Endodermal cell (in vitro differentiated cells): ENCODE data around the gene RCOR1. TPM values are rescaled to one million over a fixed set of nuclear protein-coding genes. Genes with fewer than 3 reads are reported as not detected.

Source experiments
- DNase-seq: peaks from one replicate; pipeline ENCODE4 v3.0.0-alpha.2; 2017
- H3K27ac ChIP-seq: 2 replicates; pipeline ENCODE4 v1.5.1; 2013; ENCODE audit warnings: mild to moderate bottlenecking, low read depth, low read length, moderate library complexity
- H3K27me3 ChIP-seq: 2 replicates; pipeline ENCODE4 v1.6.1; 2013; ENCODE audit warnings: mild to moderate bottlenecking, low read length, moderate library complexity; ENCODE audit not compliant: insufficient read depth, control insufficient read depth, poor library complexity, severe bottlenecking
- H3K36me3 ChIP-seq: 2 replicates; pipeline ENCODE4 v1.7.0; 2013; ENCODE audit warnings: mild to moderate bottlenecking, low read length, moderate library complexity; ENCODE audit not compliant: control insufficient read depth, insufficient read depth
- H3K4me1 ChIP-seq: one replicate; pipeline ENCODE4 v1.7.0; 2013; ENCODE audit warnings: low read length; ENCODE audit not compliant: control insufficient read depth, insufficient read depth
- H3K4me3 ChIP-seq: 2 replicates; pipeline ENCODE4 v1.5.1; 2013; ENCODE audit warnings: mild to moderate bottlenecking, low read length, moderate library complexity
- H3K9ac ChIP-seq: 2 replicates; pipeline ENCODE4 v1.6.1; 2013; ENCODE audit warnings: mild to moderate bottlenecking, low read length, moderate library complexity; ENCODE audit not compliant: poor library complexity, severe bottlenecking; ENCODE audit errors: extremely low read depth
- H3K9me3 ChIP-seq: 2 replicates; pipeline ENCODE4 v1.6.1; 2013; ENCODE audit warnings: mild to moderate bottlenecking, low read length, moderate library complexity; ENCODE audit not compliant: control insufficient read depth
- H3K27ac Mint-ChIP-seq: 2 replicates; pipeline ENCODE4 v1.8.0; 2020; ENCODE audit warnings: mixed read lengths
- H3K27me3 Mint-ChIP-seq: 2 replicates; pipeline ENCODE4 v1.8.0; 2021; ENCODE audit warnings: mild to moderate bottlenecking, mixed read lengths; ENCODE audit not compliant: insufficient read depth
- H3K36me3 Mint-ChIP-seq: 2 replicates; pipeline ENCODE4 v1.8.0; 2020; ENCODE audit warnings: low read depth, mixed read lengths
- H3K4me1 Mint-ChIP-seq: 2 replicates; pipeline ENCODE4 v1.8.0; 2020; ENCODE audit warnings: mixed read lengths
- H3K4me3 Mint-ChIP-seq: 2 replicates; pipeline ENCODE4 v1.8.0; 2020; ENCODE audit warnings: mild to moderate bottlenecking, moderate library complexity, mixed read lengths
- H3K9me3 Mint-ChIP-seq: 2 replicates; pipeline ENCODE4 v1.8.0; 2020; ENCODE audit warnings: mild to moderate bottlenecking, mixed read lengths
- WGBS, 2 experiments: methylation state at CpG; one replicate each; pipeline versions ENCODE4 v1.1.5 to v1.1.7; 2013; ENCODE audit warnings: missing lambda C conversion rate in 2 of 2, mixed read lengths in 1 of 2; ENCODE audit not compliant: insufficient coverage in 1 of 2, insufficient read length in 1 of 2; 5-methylcytosine and 5-hydroxymethylcytosine counted together
- total RNA-seq, 2 donors: library from RNA; stranded (reverse); fragmentation: NEBNext Ultra II Directional in 1 of 2; extraction: Animal tissue kit (Norgen Biotek cat#: 25700) in 1 of 2; gene quantifications; 2 replicates in 1 of 2; 3 replicates in 1 of 2; pipeline ENCODE4 v1.2.1, GENCODE V29; 2021
- TF ChIP-seq, protein P1 (sequence below): fragments of 200-600 bp; sonication (generic); conservative IDR thresholded peaks from 2 replicates; pipeline ENCODE4 v1.5.0; 2021; ENCODE audit warnings: antibody characterized with exemption, mild to moderate bottlenecking

Gene RCOR1
- total RNA-seq, 2 donors from 2014 or later, result 30.3 to 31.5 TPM

DNA sequence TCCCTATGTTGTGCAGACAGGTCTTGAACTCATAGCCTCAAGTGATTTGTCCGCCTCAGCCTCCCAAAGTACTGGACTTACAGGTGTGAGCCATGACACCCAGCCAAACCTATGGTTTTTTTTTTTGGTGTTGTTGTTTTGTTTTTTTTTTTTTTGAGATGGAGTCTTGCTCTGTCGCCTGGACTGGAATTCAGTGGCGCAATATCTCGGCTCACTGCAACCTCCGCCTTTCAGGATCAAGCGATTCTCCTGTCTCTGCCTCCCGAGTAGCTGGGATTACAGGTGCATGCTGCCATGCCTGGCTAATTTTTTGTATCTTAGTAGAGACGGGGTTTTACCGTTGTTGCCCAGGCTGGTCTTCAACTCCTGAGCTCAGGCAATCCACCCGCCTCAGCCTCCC, 11.3 kb upstream of the RCOR1 start:
- Histone ChIP-seq H3K36me3 (no peaks in the 10 kb centered on the region), H3K9me3 (no peaks in the 10 kb centered on the region), H3K27me3 (no peaks in the 10 kb centered on the region), H3K4me1 (peaks cover 7% of the 10 kb centered on the region), H3K27ac (no peak overlapping the region), H3K4me3 (no peak overlapping the region), H3K9ac (no peak overlapping the region)
- peaks cover 17% of the 10 kb centered on the region for H3K4me1 Mint-ChIP-seq
- TF ChIP-seq, protein P1, sequence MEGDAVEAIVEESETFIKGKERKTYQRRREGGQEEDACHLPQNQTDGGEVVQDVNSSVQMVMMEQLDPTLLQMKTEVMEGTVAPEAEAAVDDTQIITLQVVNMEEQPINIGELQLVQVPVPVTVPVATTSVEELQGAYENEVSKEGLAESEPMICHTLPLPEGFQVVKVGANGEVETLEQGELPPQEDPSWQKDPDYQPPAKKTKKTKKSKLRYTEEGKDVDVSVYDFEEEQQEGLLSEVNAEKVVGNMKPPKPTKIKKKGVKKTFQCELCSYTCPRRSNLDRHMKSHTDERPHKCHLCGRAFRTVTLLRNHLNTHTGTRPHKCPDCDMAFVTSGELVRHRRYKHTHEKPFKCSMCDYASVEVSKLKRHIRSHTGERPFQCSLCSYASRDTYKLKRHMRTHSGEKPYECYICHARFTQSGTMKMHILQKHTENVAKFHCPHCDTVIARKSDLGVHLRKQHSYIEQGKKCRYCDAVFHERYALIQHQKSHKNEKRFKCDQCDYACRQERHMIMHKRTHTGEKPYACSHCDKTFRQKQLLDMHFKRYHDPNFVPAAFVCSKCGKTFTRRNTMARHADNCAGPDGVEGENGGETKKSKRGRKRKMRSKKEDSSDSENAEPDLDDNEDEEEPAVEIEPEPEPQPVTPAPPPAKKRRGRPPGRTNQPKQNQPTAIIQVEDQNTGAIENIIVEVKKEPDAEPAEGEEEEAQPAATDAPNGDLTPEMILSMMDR, result no peak
- H3K4me3 Mint-ChIP-seq, result no peak overlapping the region
- H3K27ac Mint-ChIP-seq, result no peak overlapping the region
- DNase-seq, result no peak
- 89 to 94% methylated on average over 9 to 10 of the region's 10 CpGs for WGBS, 2 experiments
- no peaks in the 10 kb centered on the region for H3K27me3 Mint-ChIP-seq
- H3K36me3 Mint-ChIP-seq, result no peaks in the 10 kb centered on the region
- H3K9me3 Mint-ChIP-seq, result no peaks in the 10 kb centered on the region

GRCh38 chr14:102583726-102584125, 8.7 kb upstream of the RCOR1 start:
- no peak for DNase-seq
- Mint-ChIP-seq H3K4me1 (peaks cover 17% of the 10 kb centered on the region), H3K36me3 (no peaks in the 10 kb centered on the region), H3K4me3 (no peak overlapping the region), H3K9me3 (no peaks in the 10 kb centered on the region), H3K27ac (no peak overlapping the region), H3K27me3 (no peaks in the 10 kb centered on the region)
- H3K9me3 ChIP-seq, result no peaks in the 10 kb centered on the region
- TF ChIP-seq, protein P1, result no peak
- H3K4me3 ChIP-seq, result no peak overlapping the region
- WGBS, 2 experiments, result 63 to 83% methylated on average over 3 to 6 of the region's 7 CpGs
- no peak overlapping the region for H3K9ac ChIP-seq
- H3K36me3 ChIP-seq, result no peaks in the 10 kb centered on the region
- no peak overlapping the region for H3K27ac ChIP-seq
- H3K27me3 ChIP-seq, result no peaks in the 10 kb centered on the region
- H3K4me1 ChIP-seq, result peaks cover 7% of the 10 kb centered on the region

DNA sequence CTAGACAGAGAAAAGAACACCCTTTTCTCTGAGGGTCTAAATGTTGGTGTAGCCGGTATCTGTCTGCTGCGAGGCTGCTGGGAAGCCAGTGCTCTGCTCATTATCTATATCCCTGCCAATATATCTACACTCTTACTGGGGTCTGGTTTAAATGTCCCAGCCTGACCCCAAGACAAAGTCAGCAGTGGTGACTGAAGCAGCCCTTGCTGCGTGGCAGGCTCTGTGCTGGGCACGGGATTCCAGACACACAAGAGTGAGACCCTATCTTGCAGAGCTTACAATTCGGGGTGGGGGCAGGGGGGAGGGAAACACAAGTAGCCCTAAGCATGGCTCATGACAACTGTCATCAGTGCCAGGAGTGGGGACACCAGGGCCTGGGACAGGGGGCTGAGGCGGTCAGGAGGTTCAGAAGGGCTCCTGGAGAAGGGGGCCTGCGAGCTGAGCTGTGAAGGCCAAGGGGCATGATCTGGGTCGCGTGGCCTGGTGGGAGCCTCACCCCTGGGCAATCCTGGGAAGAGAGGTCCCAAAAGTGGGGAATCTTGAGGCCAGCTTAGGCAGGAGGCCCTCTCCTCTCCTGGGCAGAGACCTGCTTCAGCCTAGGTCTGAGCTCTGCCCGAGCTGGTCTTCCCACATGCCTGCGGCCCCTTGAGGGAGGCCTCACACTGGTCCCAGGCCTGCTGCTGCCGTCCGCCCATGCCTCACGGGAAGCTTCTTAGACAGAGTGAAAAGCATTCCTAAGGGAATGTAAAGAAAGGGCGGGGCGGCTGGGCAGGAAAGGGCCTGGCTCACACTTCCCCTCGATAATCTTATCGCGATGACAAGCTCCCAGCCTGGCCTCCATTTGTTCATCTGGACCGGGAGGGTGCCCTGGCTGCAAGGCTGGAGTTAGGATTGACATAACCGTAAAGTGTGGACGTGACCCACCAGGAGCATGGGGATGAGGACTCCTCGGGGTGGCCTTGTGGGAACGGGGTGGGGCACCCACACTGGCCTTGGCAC, 7.3 kb upstream of the RCOR1 start:
- H3K9me3 Mint-ChIP-seq, result no peaks in the 10 kb centered on the region
- H3K36me3 Mint-ChIP-seq, result no peaks in the 10 kb centered on the region
- H3K27ac Mint-ChIP-seq, result peak overlapping the region; percentile 88
- Histone ChIP-seq H3K27ac (peak overlapping the region; percentile 75), H3K4me1 (peaks cover 7% of the 10 kb centered on the region), H3K4me3 (no peak overlapping the region), H3K9me3 (no peaks in the 10 kb centered on the region), H3K36me3 (no peaks in the 10 kb centered on the region), H3K9ac (no peak overlapping the region), H3K27me3 (no peaks in the 10 kb centered on the region)
- TF ChIP-seq, protein P1, result no peak
- H3K27me3 Mint-ChIP-seq, result no peaks in the 10 kb centered on the region
- DNase-seq, result peak; percentile 92
- H3K4me1 Mint-ChIP-seq, result peaks cover 23% of the 10 kb centered on the region
- WGBS, 2 experiments, result 69 to 78% methylated on average over 14 to 24 of the region's 24 CpGs
- H3K4me3 Mint-ChIP-seq, result no peak overlapping the region
